Neutrophil (primary cell): ENCODE results near the gene RAB1A.
"Not testable (repeated sequence)": the region's sequence is repeated elsewhere in the genome, so short reads cannot be mapped to it uniquely, and the experiment has no call there.

Experiments used
- H3K27ac ChIP-seq: fragments of 200-600 bp; sonication (generic); 2 replicates; pipeline ENCODE4 v1.5.1; 2016; ENCODE audit warnings: mild to moderate bottlenecking, moderate library complexity
- H3K27me3 ChIP-seq: fragments of 200-600 bp; sonication (generic); 2 replicates; pipeline ENCODE4 v1.6.0; 2016; ENCODE audit warnings: mild to moderate bottlenecking
- H3K36me3 ChIP-seq: fragments of 200-600 bp; sonication (generic); 2 replicates; pipeline ENCODE4 v1.5.1; 2017
- H3K4me1 ChIP-seq, 2 experiments: fragments of 200-600 bp in 1 of 2; sonication (generic) in 1 of 2; 1 replicate in 1 of 2; 2 replicates in 1 of 2; pipeline versions ENCODE4 v1.5.1 to v1.6.1; 2013 to 2016; ENCODE audit warnings: low read depth in 1 of 2, low read length in 1 of 2, mild to moderate bottlenecking in 1 of 2, moderate library complexity in 1 of 2; ENCODE audit not compliant: control insufficient read depth in 1 of 2, insufficient read depth in 1 of 2
- H3K4me3 ChIP-seq, 2 experiments: fragments of 200-600 bp in 1 of 2; sonication (generic) in 1 of 2; 1 replicate in 1 of 2; 2 replicates in 1 of 2; pipeline ENCODE4 v1.5.1; 2013 to 2016; ENCODE audit warnings: low read depth in 1 of 2, low read length in 1 of 2, mild to moderate bottlenecking in 1 of 2, moderate library complexity in 1 of 2
- H3K9me3 ChIP-seq: fragments of 200-600 bp; sonication (generic); 2 replicates; pipeline ENCODE4 v1.5.1; 2016
- TF ChIP-seq, protein P1 (sequence below): fragments of 200-600 bp; sonication (generic); IDR thresholded peaks from 2 replicates; pipeline ENCODE4 v1.5.1; 2016; ENCODE audit warnings: antibody characterized with exemption

The RAB1A gene

DNA sequence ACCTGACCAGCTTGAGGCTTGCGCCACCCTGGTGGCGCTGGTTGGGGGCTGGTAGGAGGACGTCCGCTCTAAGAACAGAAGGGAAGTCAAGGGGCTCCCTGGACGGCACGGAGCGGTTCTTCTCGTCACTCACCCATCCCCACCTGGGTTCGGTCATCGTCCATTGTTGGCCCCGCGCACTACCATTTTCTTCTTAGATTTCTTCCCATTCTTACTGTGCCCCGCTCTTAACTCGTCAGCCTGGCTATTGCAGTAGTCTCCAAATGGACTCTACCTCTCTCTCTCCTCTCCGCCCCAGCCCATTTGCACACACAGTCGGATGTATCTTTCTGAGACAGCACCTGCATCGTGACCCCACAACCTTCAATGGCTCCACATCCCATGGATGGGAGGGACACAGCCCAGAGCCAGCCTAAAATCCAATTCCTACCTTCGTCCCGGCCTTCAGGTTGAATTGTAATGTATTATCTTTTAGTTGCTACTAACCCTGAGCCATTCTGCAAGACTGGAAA is 814 bp upstream of the RAB1A start:
- TF ChIP-seq, protein P1, sequence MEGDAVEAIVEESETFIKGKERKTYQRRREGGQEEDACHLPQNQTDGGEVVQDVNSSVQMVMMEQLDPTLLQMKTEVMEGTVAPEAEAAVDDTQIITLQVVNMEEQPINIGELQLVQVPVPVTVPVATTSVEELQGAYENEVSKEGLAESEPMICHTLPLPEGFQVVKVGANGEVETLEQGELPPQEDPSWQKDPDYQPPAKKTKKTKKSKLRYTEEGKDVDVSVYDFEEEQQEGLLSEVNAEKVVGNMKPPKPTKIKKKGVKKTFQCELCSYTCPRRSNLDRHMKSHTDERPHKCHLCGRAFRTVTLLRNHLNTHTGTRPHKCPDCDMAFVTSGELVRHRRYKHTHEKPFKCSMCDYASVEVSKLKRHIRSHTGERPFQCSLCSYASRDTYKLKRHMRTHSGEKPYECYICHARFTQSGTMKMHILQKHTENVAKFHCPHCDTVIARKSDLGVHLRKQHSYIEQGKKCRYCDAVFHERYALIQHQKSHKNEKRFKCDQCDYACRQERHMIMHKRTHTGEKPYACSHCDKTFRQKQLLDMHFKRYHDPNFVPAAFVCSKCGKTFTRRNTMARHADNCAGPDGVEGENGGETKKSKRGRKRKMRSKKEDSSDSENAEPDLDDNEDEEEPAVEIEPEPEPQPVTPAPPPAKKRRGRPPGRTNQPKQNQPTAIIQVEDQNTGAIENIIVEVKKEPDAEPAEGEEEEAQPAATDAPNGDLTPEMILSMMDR, result no peak
- Histone ChIP-seq H3K27me3 (no peaks in the 10 kb centered on the region), H3K4me3 (peak overlapping the region; percentile 74 to 80)

DNA sequence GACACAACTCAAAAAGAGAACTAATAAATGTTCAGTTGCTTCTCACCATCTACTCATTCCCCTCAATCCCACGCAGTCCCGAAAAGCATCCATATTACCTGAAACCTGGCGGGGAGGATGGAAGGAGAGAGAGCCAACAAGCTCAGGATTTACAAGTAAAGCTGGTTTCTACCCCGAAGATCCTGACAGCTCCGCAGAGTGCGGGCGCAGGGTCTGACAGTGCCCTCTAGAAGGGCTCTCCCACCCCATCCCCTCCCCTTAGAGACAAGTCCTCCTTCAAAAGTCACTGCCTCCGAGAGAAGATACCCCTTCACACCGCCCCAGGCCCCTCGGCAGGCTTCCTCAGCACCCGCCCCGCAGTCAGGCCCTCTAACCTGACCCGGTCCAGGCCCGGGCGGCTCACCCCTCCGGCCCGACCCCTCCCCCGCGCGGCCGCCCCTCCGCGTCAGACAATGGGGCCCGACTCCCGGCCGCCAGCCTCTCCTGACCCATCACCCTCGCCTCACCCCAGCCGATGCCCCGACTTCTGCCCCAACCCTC is 550 bp downstream of the RAB1A start:
- TF ChIP-seq, protein P1, result no peak
- H3K27ac ChIP-seq, result peak overlapping the region; percentile 96
- H3K4me3 ChIP-seq, result peak overlapping the region; percentile 74 to 80
- no peaks in the 10 kb centered on the region for H3K27me3 ChIP-seq
- no peaks in the 10 kb centered on the region for H3K9me3 ChIP-seq
- H3K4me1 ChIP-seq, result peaks cover 51% of the 10 kb centered on the region in 2 experiments
- H3K36me3 ChIP-seq, result no peaks in the 10 kb centered on the region

More for the DNA sequence above, 814 bp upstream of the RAB1A start:
- H3K36me3 ChIP-seq, result no peaks in the 10 kb centered on the region
- peak overlapping the region; percentile 96 for H3K27ac ChIP-seq
- peaks cover 37 to 38% of the 10 kb centered on the region in 2 experiments for H3K4me1 ChIP-seq
- H3K9me3 ChIP-seq, result no peaks in the 10 kb centered on the region

DNA sequence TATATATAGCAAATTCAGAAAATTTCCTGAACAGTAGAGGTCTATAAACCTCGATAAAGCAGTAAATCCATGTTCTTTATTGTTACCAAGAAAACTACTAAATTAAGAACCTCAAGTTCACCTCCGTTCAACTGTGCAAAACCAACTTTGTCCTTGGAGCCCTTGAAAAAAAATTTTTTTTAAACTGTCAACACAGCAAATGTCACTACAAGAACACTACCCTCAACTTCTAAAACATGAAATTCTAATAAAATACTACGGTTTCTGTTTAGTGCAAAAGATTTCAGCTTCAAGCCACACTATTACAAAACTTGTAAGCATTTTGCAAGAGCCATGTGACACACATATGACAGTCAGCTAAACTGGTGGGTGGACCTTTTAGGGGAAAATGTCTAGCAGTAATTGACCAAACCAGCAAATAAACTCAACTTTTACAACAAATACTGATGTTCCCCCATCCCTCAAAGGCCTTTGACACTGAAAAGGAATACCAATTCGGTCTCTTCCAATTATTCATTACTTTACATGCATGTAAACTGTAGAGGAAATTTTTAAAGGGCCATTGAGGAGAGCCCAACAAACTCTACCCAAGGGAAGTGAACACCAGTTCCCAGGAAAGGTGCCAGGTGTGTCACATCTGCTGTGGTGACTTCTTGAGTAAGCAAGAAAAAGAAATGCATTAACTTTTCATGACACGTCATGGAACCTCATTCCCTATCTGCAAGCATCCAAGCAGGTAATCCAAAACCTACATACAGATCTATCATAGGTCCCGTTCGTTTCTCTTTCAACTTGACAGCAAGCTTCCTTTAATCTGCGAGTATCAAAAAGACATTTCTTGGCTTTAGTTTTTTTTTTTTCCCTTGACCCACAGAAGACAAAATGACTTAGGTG is 1.4 kb downstream of the RAB1A start:
- TF ChIP-seq, protein P1, result no peak
- H3K36me3 ChIP-seq, result no peaks in the 10 kb centered on the region
- peaks cover 54 to 56% of the 10 kb centered on the region in 2 experiments for H3K4me1 ChIP-seq
- peak overlapping the region; percentile 96 for H3K27ac ChIP-seq
- peak overlapping the region; percentile 74 to 80 for H3K4me3 ChIP-seq
- H3K27me3 ChIP-seq, result no peaks in the 10 kb centered on the region
- no peaks in the 10 kb centered on the region for H3K9me3 ChIP-seq

DNA sequence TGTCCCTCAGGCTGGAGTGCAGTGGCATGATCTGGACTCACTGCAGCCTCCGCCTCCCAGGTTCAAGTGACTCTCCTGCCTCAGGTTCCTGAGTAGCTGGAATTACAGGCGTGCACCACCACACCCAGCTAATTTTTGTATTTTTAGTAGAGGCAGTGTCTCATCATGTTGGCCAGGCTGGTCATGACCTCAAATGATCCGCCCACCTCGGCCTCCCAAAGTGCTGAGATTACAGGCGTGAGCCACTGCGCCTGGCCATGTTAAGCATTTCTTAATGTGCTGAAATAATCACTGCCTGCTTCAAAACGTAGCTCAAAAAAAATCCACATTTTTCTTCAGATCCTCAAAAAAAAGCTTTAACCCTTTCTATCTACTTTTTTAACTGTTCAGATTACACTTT is 4.4 kb downstream of the RAB1A start:
- peaks cover 56 to 68% of the 10 kb centered on the region in 2 experiments for H3K4me1 ChIP-seq

DNA sequence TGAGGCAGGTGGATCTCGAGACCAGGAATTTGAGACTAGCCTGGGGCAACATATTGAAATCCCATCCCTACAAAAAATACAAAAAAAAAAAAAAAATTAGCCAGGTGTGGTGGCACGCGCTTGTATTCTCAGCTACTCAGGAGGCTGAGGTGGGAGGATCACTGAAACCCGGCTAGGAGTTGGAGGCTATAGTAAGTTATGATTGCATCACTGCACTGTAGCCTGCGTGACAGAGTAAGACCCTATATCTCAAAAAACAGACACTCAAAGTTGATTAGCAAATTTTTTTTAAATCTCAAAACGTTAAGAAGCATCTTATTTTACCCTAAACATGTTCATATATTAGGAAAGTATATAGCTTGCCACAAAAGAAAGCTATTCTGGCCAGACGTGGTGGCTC is 7.6 kb downstream of the RAB1A start:
- H3K27ac ChIP-seq, result peak overlapping the region; percentile 38
- H3K4me3 ChIP-seq, result no peak overlapping the region
- TF ChIP-seq, protein P1, result no peak

More for the DNA sequence above, 4.4 kb downstream of the RAB1A start:
- not testable (repeated sequence) for H3K4me3 ChIP-seq, H3K27me3 ChIP-seq, H3K27ac ChIP-seq, H3K9me3 ChIP-seq, H3K36me3 ChIP-seq

More for the DNA sequence above, 7.6 kb downstream of the RAB1A start:
- no peaks in the 10 kb centered on the region for H3K27me3 ChIP-seq
- no peaks in the 10 kb centered on the region for H3K36me3 ChIP-seq
- no peaks in the 10 kb centered on the region for H3K9me3 ChIP-seq
- H3K4me1 ChIP-seq, result peaks cover 46 to 53% of the 10 kb centered on the region in 2 experiments
